ENCODE data around the gene CIZ1. TPM values are rescaled to one million over a fixed set of nuclear protein-coding genes. Genes with fewer than 3 reads are reported as not detected.

Gene CIZ1
- total and polyA plus RNA-seq, 9 of the 15 experiments (the other 6 are each of a cell fraction or from before 2014, with no cell fraction given): 6.6 to 329 (median 87.8) TPM

- TF ChIP-seq BCLAF1 (IDR thresholded peaks at IDR 0.05; ENCODE audit: borderline replicate concordance in 1 of 2, control insufficient read depth in 1 of 2, low read depth in 2 of 2, low read length in 1 of 2): no peak
- TF ChIP-seq KAT7 (CRISPR knock-in tag; IDR thresholded peaks at IDR 0.05; ENCODE audit: borderline replicate concordance): no peak
- TF ChIP-seq ZNF274 (IDR thresholded peaks at IDR 0.05; ENCODE audit: borderline replicate concordance, low read depth, low read length): no peak
- TF ChIP-seq ZFP30 (CRISPR knock-in tag; IDR thresholded peaks at IDR 0.05; ENCODE audit: borderline replicate concordance): no peak
- no peak for TF ChIP-seq FIP1L1 (IDR thresholded peaks at IDR 0.05; ENCODE audit: low read depth, low read length, poor library complexity, severe bottlenecking)
- no peak for TF ChIP-seq ZBTB34 (CRISPR knock-in tag; IDR thresholded peaks at IDR 0.05)
- TF ChIP-seq STAG1 (CRISPR knock-in tag; IDR thresholded peaks at IDR 0.05; ENCODE audit: borderline replicate concordance): peak; percentile 38; the same call in 1 of the 2 replicates
- TF ChIP-seq RBM25 (IDR thresholded peaks at IDR 0.05; ENCODE audit: low read depth, low read length, severe bottlenecking): peak; percentile 84
- TF ChIP-seq KDM1A (IDR thresholded peaks at IDR 0.05): peak; percentile 45 to 77
- no peak for TF ChIP-seq ZNF197 (CRISPR knock-in tag; IDR thresholded peaks at IDR 0.05; ENCODE audit: low read depth)
- TF ChIP-seq DEAF1 (CRISPR knock-in tag; IDR thresholded peaks at IDR 0.05): peak; percentile 31; the same call in 1 of the 2 replicates
- TF ChIP-seq ATF6 (CRISPR knock-in tag; IDR thresholded peaks at IDR 0.05): 0 out of 2 replicates have a peak, but pooled peaks have one; percentile 28
- 0 out of 2 replicates have a peak, but pooled peaks have one; percentile 74 for TF ChIP-seq FOXP1 (CRISPR knock-in tag; IDR thresholded peaks at IDR 0.05)
- no peak for TF ChIP-seq SLC30A9 (CRISPR knock-in tag; IDR thresholded peaks at IDR 0.05)
- TF ChIP-seq PHB2 (IDR thresholded peaks at IDR 0.05; ENCODE audit: low read depth): no peak
- peak; percentile 85 for TF ChIP-seq ZFP36 (IDR thresholded peaks at IDR 0.05; ENCODE audit: low read depth, low read length, partially characterized antibody)
Observed at GRCh38 chr9:128124873-128125579, 66.3 kb downstream of the CIZ1 start (continued).

Measured in K562 (cell line).